NCI-H2081 treated with DMSO at 0.1 percent for 48 hours (cell line): ENCODE measurements around the gene AASDH.
A peak's percentile ranks its signal among the peaks of the same experiment; 100 is the strongest.

Source experiments
- DNase-seq: peaks from one replicate; lab custom pipeline; 2025; lab: John Stamatoyannopoulos, UW

Gene AASDH, protein sequence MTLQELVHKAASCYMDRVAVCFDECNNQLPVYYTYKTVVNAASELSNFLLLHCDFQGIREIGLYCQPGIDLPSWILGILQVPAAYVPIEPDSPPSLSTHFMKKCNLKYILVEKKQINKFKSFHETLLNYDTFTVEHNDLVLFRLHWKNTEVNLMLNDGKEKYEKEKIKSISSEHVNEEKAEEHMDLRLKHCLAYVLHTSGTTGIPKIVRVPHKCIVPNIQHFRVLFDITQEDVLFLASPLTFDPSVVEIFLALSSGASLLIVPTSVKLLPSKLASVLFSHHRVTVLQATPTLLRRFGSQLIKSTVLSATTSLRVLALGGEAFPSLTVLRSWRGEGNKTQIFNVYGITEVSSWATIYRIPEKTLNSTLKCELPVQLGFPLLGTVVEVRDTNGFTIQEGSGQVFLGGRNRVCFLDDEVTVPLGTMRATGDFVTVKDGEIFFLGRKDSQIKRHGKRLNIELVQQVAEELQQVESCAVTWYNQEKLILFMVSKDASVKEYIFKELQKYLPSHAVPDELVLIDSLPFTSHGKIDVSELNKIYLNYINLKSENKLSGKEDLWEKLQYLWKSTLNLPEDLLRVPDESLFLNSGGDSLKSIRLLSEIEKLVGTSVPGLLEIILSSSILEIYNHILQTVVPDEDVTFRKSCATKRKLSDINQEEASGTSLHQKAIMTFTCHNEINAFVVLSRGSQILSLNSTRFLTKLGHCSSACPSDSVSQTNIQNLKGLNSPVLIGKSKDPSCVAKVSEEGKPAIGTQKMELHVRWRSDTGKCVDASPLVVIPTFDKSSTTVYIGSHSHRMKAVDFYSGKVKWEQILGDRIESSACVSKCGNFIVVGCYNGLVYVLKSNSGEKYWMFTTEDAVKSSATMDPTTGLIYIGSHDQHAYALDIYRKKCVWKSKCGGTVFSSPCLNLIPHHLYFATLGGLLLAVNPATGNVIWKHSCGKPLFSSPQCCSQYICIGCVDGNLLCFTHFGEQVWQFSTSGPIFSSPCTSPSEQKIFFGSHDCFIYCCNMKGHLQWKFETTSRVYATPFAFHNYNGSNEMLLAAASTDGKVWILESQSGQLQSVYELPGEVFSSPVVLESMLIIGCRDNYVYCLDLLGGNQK

DNA sequence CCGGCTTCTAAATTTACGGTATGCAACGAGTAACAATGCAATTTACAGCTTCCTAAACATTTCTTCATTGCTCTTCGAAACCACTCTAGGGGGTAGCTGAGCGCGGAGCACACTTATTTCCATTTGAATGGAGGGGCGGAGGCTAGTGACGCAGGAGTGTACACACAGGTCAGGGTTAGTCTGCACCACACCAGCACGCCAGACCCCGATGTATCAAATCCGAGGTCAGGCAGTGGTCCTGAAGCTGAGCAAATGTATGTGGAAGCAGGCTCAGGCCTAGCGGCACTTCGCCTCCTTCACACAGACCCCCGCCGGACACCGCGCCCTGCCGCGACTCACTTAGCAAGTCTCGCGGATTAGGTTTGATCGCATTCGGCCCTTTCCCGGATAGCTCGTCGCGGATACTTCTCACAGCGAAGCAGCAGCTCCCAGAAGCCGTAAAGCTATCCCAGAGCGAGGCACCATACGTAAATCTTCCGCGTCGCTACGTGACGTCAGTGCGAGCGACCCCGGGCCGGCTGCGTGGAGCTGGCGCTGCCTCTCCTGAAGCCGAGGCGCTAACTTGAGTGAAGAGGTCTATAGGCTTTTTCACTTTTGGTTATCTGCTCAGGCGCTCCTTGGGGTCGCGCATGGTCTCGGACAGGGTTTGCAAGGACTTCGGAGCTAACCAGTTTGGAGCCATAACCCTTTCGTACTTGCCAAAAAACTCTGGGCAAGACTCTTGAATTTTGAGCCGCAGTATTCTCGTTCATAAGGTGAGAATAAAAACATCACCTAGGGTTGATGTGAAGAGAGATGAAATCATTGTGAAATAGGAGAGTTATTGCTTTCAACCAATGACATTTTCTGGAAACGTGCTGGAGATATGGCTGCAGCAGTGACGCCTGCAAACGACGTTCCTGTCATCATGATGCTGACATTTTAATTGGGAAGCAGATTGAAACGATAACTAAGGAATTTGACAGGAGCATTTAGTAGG is at the start of gene AASDH:
Gene AASDH (minus strand): TSS at position 469 of the 979 bp plus-strand sequence. CDS start 3,192 bp downstream, outside the sequence.
- peak; percentile 70 for DNase-seq

DNA sequence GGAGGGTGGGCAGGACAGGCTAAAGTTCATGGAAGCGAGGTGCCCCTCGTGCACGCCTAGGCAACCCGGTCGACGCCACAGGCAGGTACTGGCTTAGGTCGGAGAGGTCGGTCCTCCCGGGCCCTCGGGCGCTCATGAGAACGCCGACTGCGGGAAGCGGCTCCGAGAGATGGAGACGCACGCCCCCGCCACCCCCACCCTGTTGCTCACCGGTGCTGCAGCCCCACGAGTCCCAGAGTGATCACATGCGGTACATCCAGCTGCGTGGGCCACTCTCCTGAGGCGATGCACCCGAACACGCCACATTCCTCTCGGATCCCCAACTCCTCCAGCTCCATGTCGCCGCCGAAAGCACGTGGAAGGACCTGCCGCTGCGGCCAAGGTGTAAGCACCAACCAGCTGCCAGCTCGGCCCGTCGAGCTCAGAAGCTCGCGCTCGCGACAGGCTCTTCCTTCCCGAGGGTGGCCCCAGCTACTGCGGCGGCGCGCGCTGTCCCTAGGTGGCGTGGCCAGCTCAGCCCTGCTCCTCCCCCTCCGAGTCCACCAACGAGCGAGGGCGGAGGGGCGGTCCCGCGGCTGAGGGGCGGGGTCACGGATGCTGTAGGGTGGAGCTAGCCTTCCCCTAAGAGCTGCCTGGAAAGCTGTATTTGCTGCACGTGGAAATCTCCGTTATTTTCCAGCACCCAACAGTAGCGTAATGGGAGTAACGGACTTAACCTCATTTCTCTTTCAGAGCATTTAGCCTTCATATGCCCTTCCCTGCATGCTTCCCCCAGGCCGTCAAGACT is 48.0 kb upstream of the AASDH start, which contains the start of gene PPAT:
Gene PPAT (minus strand): TSS at position 476 of the 787 bp plus-strand sequence. CDS start 138 bp downstream, at position 338.
- DNase-seq = peak; percentile 88

DNA sequence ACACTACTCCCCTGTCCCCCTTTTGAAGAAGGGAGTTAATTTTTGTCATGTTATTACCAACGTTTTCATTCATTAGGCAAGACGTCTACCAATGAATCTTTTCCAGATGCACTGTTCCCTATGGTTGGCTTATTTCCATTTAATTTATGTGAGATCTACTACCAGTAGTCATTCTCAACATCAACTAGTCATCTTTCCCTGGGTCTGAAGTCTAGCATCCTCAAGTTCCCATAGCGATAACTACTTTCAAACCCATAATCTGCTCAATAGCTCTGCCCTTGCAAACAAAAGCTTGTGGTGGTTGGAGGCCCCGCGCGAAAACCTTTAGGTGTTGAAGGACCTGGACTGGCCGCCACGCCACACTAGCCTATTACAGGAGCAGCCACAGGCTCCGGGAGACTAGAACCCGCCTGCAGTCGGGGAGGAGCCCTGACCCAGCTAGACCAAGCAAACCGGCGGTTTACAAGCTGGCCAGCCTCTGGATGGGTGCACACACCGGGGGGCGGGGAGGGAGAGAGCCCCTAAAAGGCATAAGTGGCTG is 47.4 kb upstream of the AASDH start:
- peak; percentile 2 for DNase-seq

DNA sequence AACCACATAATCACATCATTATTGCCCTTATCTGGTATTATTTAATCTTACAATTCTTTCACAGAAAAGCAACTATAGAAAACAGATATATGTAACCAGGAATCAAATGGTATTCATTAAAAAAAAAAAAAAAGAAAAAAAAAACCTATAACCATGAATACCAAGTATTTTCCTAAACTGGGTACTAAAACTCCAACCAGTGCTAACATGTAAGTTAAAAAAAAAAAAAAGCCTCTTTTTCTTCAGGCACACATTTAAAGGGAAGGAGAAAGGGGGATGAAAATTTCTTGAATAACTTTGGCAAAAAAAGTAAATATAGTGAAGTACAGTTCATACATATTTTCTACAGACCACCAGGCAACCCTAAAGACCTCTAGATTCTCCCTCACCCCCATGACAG is 46.0 kb upstream of the AASDH start:
- DNase-seq = no peak

DNA sequence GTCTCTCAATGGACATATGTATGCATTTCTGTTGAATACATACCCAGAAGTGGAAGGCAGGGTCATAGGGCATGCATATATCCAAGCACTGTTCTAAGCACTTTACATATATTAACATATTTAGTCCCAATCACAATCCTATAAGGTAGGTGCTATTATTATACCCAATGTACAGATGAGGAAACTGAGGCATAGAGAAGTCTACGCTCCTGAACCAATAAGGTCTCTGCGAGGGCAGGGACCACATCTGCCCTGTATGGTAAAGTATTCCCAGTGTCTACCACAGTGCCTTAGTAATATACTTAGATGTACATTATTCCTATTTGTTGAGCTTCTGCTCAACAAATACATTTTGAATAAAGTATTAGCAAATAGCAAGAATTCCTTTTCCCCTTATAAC is 42.9 kb upstream of the AASDH start:
- no peak for DNase-seq

DNA sequence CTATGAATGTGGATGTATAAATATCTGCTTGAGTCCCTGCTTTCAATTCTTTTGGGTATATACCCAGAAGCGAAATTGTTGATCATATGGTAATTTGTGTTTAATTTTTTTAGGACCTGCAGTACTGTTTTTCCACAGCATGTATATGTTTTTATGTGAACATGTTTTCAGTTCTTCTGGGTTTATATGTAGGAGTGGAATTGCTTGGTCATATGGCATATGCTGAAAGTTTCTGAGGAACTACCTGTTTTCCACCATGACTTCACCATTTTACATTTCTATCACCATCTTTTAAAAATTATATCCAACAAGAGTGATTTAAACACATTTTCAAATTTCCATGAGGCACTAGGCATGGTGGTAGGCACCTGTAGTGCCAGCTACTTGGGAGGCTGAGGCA is 39.9 kb upstream of the AASDH start:
- DNase-seq = no peak

DNA sequence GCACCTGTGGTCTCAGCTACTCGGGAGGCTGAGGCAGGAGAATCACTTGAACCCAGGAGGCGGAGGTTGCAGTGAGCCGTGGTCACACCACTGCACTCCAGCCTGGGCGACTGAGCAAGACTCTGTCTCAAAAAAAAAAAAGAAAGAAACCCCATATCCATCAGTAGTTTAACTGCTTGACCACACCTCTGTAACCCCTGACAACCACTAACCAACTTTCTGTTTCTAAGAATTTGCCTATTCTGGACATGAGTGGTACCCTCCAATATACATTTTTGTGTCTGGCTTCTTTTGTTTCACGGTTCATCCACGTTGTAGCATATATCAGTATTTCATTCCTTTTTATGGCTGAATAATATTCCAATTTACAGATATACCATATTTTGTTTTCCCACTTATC is 39.0 kb upstream of the AASDH start:
- DNase-seq = no peak

DNA sequence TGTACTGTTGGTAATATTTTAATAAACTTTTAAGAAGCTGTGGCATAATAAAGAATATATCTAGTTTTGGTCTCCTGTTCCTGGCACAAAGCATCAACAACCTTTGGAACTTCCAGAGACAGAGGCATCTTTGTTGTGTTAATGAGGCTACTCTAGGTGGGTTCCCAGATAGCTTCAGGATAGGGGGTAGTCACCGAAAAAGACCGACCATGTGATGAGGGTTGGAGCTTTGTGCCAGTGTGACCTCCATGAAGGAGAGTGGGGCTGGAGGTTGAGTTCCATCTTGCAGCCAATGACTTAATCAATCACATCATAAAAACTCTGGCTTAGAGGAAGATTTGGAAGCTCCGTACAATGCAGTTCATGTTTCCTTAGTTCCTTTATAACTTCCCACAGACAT is 38.2 kb upstream of the AASDH start:
- DNase-seq = no peak

DNA sequence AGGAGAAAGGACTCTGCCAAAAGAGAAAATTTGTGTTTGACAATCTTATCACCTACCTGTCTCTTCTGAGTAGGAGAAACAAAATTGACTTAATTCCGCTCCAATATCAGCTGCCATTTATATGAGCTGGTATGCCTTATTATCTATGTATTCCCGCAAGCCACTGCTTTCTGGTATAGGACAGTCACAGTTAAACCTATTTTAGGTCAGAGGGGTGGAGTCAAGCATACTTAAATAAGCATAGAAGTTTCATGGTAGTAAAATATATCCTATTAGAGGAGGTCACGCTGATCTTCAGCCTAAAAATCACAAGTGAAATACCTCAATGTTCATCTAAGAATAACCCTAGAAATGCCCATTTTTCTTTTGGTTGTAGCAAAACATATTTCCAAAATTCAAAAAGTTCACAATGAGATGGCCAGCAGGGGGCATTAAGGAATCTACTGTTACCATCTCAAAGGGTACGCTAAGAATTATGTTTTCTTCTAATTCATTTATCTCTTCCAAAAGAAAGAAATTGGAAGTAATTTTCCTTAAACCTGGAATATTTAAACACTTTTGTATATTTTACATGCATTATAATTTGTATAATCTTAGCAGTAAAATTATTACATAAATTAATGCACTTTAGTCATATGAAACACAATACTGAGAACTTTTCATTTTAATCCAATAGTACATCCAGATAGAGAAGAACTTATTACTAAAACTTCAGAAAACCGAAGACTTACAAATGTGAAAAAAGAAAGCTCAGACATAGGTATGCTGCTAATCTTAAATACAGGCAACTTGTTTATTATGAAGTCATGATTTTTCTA is 37.6 kb upstream of the AASDH start:
- DNase-seq = no peak

DNA sequence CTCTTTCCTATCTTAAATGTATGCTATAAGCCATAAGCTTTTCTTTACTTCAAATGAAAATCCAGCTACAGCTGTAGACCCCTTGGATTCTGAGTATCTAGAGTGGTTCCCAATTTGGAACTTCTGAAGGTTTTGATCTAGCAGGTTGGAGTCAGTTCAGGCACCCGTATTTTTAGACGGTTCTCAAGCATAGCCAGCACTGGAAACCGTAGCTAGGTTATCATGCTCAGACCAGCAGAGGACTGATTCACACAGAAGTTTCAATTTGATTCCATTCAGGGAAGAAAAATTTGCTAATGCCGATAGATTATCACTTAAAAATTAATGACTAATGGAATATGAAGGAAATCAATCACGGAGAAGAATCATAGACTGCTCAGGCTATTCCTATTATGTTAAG is 36.9 kb upstream of the AASDH start:
- no peak for DNase-seq

DNA sequence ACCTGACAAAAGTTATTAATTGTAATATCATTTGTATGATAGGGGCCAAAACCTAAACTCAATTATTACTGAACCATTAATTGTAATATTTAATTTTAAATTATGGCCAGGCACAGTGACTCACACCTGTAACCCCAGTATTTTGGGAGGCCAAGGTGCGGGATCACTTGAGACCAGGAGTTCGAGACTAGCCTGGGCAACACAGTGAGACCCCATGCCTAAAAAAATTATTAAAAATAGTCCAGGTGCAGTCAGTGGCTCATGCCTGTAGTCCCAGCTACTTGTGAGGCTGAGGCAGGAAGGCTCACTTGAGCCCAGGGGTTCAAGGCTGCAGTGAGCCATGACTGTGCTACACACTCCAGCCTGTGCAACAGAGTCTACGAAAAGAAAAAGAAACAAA is 30.1 kb upstream of the AASDH start:
- DNase-seq = no peak

DNA sequence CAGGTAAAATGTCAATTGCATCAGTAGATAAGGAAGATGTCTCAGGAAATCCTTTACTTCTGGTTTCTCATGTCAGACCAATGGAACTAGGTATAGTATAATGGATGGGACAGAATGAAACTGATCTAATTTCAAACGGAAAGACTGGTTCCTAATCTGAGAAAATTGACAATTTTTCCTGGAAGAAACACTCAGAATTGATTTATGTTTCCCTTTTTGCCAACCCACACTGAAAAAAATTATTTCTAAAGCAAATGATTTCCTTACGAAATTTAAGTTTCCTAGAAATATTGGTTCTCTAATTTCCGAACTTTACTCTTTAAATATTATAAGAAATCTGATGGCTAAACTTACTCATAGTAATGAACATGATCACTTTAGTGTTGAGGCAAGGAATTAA is 29.1 kb upstream of the AASDH start:
- DNase-seq = no peak

DNA sequence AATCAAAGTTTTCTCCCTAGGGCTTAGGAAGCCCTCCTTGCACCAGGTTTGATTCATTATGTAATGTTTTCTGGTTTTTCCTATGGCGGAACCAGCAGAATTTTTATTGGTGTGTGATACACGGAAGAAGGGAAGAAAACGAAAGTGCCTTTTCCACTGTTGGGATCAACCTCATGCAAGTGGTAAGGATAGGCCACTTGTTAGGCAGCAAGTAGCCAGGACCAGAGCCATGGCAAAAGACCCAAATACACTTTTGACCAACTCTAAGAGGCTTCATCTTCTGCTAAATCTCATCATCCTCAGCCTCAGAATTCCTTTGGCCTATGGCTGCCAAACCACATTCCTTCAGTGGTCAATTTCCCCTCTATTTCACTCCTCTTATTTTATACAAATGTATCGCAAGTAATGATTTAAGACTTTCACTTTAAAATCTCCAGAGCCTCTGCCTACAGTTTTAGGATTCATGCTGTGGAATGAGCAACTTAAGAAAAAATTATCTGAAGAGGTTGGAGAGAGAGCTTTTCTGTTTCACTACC is 26.9 kb upstream of the AASDH start:
- DNase-seq = no peak

DNA sequence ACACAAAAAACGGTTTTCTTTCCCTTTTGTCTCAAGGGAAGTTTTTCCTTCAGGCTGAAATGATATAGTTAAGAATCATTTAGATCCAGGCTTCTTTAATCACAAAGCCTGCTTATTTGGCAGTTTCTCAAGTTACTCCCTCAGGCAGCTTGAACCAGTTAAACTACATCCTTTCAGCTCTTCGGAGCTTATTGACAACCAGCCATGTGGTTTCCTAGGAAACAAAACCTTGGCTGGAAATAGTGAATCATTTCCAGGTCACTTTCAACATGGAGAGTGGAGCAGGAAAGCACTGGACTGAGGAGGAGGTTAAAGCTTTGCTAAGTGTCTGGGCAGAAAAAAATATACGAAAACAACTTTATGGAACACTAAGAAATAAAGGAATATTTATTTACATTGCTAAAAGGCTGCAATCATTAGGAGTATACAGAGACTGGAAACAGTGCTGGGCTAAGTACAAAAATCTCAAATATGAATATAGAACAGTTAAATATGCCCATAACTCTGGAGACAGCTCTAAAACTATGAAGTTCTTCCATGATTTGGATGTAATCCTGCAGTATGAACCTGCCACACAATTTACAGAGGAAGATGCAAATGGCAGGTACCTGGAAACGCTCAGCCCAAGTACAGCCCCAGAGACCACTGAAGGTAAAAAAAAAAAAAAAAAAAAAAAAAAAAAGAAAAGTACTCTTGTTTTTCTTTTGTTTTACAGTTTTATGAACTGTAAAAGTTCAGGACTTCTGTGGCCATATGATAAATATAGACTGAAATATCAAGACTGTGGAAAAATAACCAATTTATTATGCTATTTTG is 23.2 kb upstream of the AASDH start:
- peak; percentile 77 for DNase-seq

DNA sequence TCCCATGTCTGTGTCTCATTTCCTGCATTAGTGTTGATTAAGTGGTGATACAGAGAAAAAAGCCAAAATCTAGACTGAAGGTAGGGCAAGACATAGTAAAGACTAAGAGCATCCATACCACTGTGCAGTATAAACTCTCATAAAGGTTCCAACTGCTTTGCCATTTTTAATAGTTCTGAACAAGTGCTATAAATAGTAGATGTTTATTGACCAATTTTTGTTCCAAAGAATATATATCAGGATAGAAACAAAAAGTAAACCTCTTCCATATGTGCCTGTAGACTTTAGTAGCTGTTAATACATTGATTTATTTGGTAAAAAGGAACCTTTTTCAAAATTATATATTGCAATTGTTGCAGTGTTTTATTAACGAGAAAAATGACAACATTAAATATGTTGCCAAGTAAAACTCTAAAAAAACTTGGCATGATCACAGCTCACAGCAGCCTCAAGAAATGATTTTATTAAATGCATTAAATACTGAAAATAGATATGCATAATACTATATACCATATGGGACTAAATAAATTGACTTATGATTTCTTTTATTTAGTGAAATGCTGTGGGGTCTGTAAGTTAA is 22.3 kb upstream of the AASDH start:
- no peak for DNase-seq

DNA sequence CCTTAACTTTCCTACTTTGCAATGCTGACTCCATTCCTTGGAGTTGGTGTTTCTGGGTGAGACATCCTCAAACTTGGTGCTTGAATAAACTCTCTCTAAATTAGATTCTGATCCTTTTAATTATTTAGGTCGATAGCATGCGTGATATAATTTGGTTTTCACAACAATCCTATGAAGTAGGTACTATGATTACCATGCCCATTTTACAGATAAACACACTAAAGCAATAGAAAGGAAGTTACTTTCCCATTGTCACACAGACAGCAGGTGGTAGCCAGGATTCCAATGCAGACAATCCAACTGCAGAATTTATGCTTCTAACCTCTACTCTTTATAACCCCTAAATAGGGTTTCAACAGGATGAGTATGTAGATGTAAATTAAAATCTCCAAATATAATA is 21.7 kb upstream of the AASDH start:
- no peak for DNase-seq

DNA sequence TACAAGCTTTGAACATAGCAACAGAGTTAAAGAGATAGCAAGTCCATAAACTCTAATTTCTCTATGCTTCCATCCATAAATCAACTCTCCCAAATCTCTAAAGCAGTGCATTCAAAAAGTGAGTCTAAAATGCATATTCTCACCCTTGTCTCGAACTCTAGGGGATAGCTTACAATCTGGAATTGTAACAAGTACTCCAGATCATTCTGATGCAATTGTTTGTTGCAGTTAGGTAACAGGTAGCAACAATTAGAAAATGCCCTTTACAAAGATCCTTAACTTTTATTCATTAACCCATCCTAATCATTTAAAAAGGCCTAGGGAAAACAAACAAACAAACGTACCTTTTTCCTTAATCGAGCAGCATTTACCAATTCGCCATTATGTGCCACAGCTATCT is 18.9 kb upstream of the AASDH start:
- no peak for DNase-seq

DNA sequence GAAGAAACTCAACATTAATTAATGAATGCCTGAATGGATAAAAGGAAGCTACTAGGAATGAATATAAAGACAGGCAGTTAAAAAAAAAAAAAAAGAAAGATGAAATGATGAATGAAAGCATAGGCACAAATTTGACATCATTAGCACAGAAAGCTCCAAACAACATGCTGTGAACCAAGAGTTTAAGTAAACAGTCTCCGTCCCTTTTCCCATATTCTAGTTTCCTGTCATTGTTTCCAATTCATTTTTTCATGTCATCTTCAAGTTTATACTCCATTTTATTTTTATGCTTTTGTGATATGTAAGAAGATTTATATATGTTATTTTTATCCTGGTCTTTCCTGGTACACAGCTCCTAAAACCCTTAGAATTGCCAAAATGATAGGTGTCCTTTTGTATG is 17.7 kb upstream of the AASDH start:
- no peak for DNase-seq
